ENCODE measurements around the gene TMEM138.

The TMEM138 gene

GRCh38 chr11:61361741-61362541 is at the start of gene TMEM138, which contains the start of gene CYB561A3:
Gene TMEM138 (plus strand): TSS chr11:61362374. CDS start chr11:61364391, 2,017 bp downstream.
Gene CYB561A3 (minus strand): TSS chr11:61361882. CDS start chr11:61356713, 5,169 bp downstream.
- DNase-seq: peak; percentile 83 to 92

- no peak for DNase-seq
These were observed 46.9 kb upstream of the TMEM138 start for GRCh38 chr11:61315260-61315659.

- no peak for DNase-seq
These were observed 36.3 kb upstream of the TMEM138 start for GRCh38 chr11:61325649-61326414.

GRCh38 chr11:61327669-61328071 is 34.5 kb upstream of the TMEM138 start:
- no peak for DNase-seq

GRCh38 chr11:61328351-61328750 is 33.8 kb upstream of the TMEM138 start:
- DNase-seq: no peak

GRCh38 chr11:61329871-61330270 is 32.3 kb upstream of the TMEM138 start:
- DNase-seq: no peak

- no peak for DNase-seq
These were observed 30.5 kb upstream of the TMEM138 start for GRCh38 chr11:61331651-61332050.

GRCh38 chr11:61332281-61332796 is 29.8 kb upstream of the TMEM138 start:
- DNase-seq: peak in 1 of 2 experiments; percentile 6

- peak; percentile 86 to 90 for DNase-seq
These were observed 29.2 kb upstream of the TMEM138 start, which contains the start of the genes DDB1 and TKFC for GRCh38 chr11:61332797-61333549. Gene DDB1 (minus strand): TSS chr11:61333105. CDS start chr11:61332968, 137 bp downstream. Gene TKFC (plus strand): TSS chr11:61333228. CDS start chr11:61334729, 1,501 bp downstream.

- peak in 1 of 2 experiments; percentile 47 for DNase-seq
These were observed 28.4 kb upstream of the TMEM138 start for GRCh38 chr11:61333550-61334433.

GRCh38 chr11:61334434-61335354 is 27.5 kb upstream of the TMEM138 start:
- DNase-seq: no peak

- DNase-seq: no peak
These were observed 26.8 kb upstream of the TMEM138 start for GRCh38 chr11:61335355-61335710.

- peak; percentile 11 to 64 for DNase-seq
These were observed 25.8 kb upstream of the TMEM138 start for GRCh38 chr11:61336171-61336935.

GRCh38 chr11:61337706-61338470 is 24.3 kb upstream of the TMEM138 start:
- DNase-seq: no peak

- DNase-seq: no peak
These were observed 23.2 kb upstream of the TMEM138 start for GRCh38 chr11:61338783-61339489.

GRCh38 chr11:61339490-61339878 is 22.7 kb upstream of the TMEM138 start:
- DNase-seq: no peak

- no peak for DNase-seq
These were observed 21.2 kb upstream of the TMEM138 start for GRCh38 chr11:61340979-61341378.

- no peak for DNase-seq
These were observed 20.5 kb upstream of the TMEM138 start for GRCh38 chr11:61341706-61342105.
